Tibial nerve (tissue), 3 donors: ENCODE data around the gene TTC31.

ENCODE experiments used
- POLR2A ChIP-seq, 2 donors: fragments of 450-650 bp; IDR thresholded peaks; one replicate each; pipeline ENCODE4 v1.6.1; 2017; ENCODE audit warnings: antibody characterized with exemption in 2 of 2, mild to moderate bottlenecking in 2 of 2, moderate library complexity in 2 of 2
- TF ChIP-seq, protein P1 (sequence below), 5 experiments: fragments of 200-600 bp in 3 of 5; fragments of 450-650 bp in 2 of 5; sonication (generic) in 3 of 5; IDR thresholded peaks; one replicate each; pipeline ENCODE4 v1.5.1; 2016 to 2019; ENCODE audit warnings: antibody characterized with exemption in 5 of 5, mild to moderate bottlenecking in 3 of 5, moderate library complexity in 2 of 5

- TF ChIP-seq, protein P1, sequence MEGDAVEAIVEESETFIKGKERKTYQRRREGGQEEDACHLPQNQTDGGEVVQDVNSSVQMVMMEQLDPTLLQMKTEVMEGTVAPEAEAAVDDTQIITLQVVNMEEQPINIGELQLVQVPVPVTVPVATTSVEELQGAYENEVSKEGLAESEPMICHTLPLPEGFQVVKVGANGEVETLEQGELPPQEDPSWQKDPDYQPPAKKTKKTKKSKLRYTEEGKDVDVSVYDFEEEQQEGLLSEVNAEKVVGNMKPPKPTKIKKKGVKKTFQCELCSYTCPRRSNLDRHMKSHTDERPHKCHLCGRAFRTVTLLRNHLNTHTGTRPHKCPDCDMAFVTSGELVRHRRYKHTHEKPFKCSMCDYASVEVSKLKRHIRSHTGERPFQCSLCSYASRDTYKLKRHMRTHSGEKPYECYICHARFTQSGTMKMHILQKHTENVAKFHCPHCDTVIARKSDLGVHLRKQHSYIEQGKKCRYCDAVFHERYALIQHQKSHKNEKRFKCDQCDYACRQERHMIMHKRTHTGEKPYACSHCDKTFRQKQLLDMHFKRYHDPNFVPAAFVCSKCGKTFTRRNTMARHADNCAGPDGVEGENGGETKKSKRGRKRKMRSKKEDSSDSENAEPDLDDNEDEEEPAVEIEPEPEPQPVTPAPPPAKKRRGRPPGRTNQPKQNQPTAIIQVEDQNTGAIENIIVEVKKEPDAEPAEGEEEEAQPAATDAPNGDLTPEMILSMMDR (IDR thresholded peaks at IDR 0.05): no peak
- no peak for TF ChIP-seq POLR2A (IDR thresholded peaks at IDR 0.05)
Observed at GRCh38 chr2:74525717-74526648, 43.1 kb downstream of the TTC31 start, which contains the start of gene DQX1.
